ENCODE data around the gene SPTBN1. TPM values are rescaled to one million over a fixed set of nuclear protein-coding genes. Genes with fewer than 3 reads are reported as not detected.

The SPTBN1 gene
- total RNA-seq: 100 to 1,000 TPM; 161 to 314 (median 232) TPM
- 100 to 1,000 TPM; 108 to 262 TPM for polyA plus RNA-seq
- long read RNA-seq, donor 1, transcript SPTBN1-204 (4 exons, 3,332 nt): major isoform, 7 of 115 reads
- long read RNA-seq, donor 1, partial matches to known transcripts: 100 of 115 reads
- long read RNA-seq, donor 1, other reads (novel, unspliced or antisense): 8 of 115 reads
- long read RNA-seq, donor 2, transcript SPTBN1-204 (4 exons, 3,332 nt): major isoform, 11 of 124 reads
- long read RNA-seq, donor 2, partial matches to known transcripts: 113 of 124 reads
- long read RNA-seq, donor 2, other reads (novel, unspliced or antisense): 0 of 124 reads
- long read RNA-seq, donor 3, full-length matches to known transcripts: 27 of 186 reads
- long read RNA-seq, donor 3, partial matches to known transcripts: 139 of 186 reads
- long read RNA-seq, donor 3, other reads (novel, unspliced or antisense): 20 of 186 reads

GRCh38 chr2:54455563-54456361, at the start of gene SPTBN1:
TSS of gene SPTBN1 (plus strand) at chr2:54456327. CDS start at chr2:54526419, 70,092 bp downstream.
- peak; percentile 94 to 97 (median 96) for DNase-seq
- H3K9me3 ChIP-seq: no peaks in the 10 kb centered on the region
- peak; percentile 76 for TF ChIP-seq POLR2A (IDR thresholded peaks at IDR 0.05)
- TF ChIP-seq EP300 (IDR thresholded peaks at IDR 0.05): no peak
- no peaks in the 10 kb centered on the region for H3K36me3 ChIP-seq
- H3K27ac ChIP-seq: peak within 1 kb of the TSS; percentile 89
- 1% methylated on average over 26 to 64 of the region's 67 CpGs for WGBS, 3 donors
- peaks cover 4% of the 10 kb centered on the region for H3K4me1 ChIP-seq (ENCODE audit: insufficient read depth)
- no peaks in the 10 kb centered on the region for H3K27me3 ChIP-seq
- H3K4me3 ChIP-seq: peak within 1 kb of the TSS; percentile 53
- intact Hi-C loops (cut with DNase I): no loop called here

GRCh38 chr2:54407693-54408092, 48.4 kb upstream of the SPTBN1 start:
- intact Hi-C loops (cut with DNase I): no loop called here

GRCh38 chr2:54408288-54408687, 47.8 kb upstream of the SPTBN1 start:
- Histone ChIP-seq H3K4me1 (ENCODE audit: insufficient read depth) (no peaks in the 10 kb centered on the region), H3K4me3 (no peak overlapping the region), H3K36me3 (no peaks in the 10 kb centered on the region), H3K27ac (no peak overlapping the region), H3K27me3 (no peaks in the 10 kb centered on the region), H3K9me3 (no peaks in the 10 kb centered on the region)
- intact Hi-C loops (cut with DNase I): no loop called here
- no peak for DNase-seq
- TF ChIP-seq CTCF (IDR thresholded peaks at IDR 0.05) (no peak), POLR2A (IDR thresholded peaks at IDR 0.05) (no peak), EP300 (IDR thresholded peaks at IDR 0.05) (no peak)
- 90 to 96% (median 93%) methylated on average over 3 of the region's 3 CpGs for WGBS, 3 donors

More at GRCh38 chr2:54407693-54408092, 48.4 kb upstream of the SPTBN1 start:
- Histone ChIP-seq H3K36me3 (no peaks in the 10 kb centered on the region), H3K4me1 (ENCODE audit: insufficient read depth) (no peaks in the 10 kb centered on the region), H3K9me3 (no peaks in the 10 kb centered on the region), H3K27me3 (no peaks in the 10 kb centered on the region), H3K27ac (no peak overlapping the region), H3K4me3 (no peak overlapping the region)
- WGBS, 3 donors: 92 to 97% (median 92%) methylated on average over 3 of the region's 3 CpGs
- TF ChIP-seq EP300 (IDR thresholded peaks at IDR 0.05) (no peak), POLR2A (IDR thresholded peaks at IDR 0.05) (no peak), CTCF (IDR thresholded peaks at IDR 0.05) (no peak)
- no peak for DNase-seq

- Histone ChIP-seq H3K4me3 (no peak overlapping the region), H3K4me1 (ENCODE audit: insufficient read depth) (no peaks in the 10 kb centered on the region), H3K27ac (no peak overlapping the region), H3K9me3 (no peaks in the 10 kb centered on the region), H3K27me3 (no peaks in the 10 kb centered on the region), H3K36me3 (no peaks in the 10 kb centered on the region)
- TF ChIP-seq EP300 (IDR thresholded peaks at IDR 0.05) (no peak), POLR2A (IDR thresholded peaks at IDR 0.05) (no peak), CTCF (IDR thresholded peaks at IDR 0.05) (no peak)
- DNase-seq: no peak
- intact Hi-C loops (cut with DNase I): no loop called here
- 70 to 78% (median 78%) methylated on average over 5 of the region's 5 CpGs for WGBS, 3 donors
These were observed 46.4 kb upstream of the SPTBN1 start for GRCh38 chr2:54409752-54410151.

Measured in ovary (tissue), 10 donors.